ENCODE data around the gene NHEJ1.

- TF ChIP-seq CTCF (IDR thresholded peaks at IDR 0.05) = no peak
- no peak for TF ChIP-seq POLR2A (IDR thresholded peaks at IDR 0.05)
- TF ChIP-seq POLR2AphosphoS5 (IDR thresholded peaks at IDR 0.05) = no peak
Measured at GRCh38 chr2:219099329-219099728, 61.3 kb downstream of the NHEJ1 start.
